Measurements from ENCODE around the gene TACR1.

TACR1 gene

GRCh38 chr2:75047992-75048625 is 151.2 kb downstream of the TACR1 start:
- Histone ChIP-seq H3K4me3 (ENCODE audit: low read depth, low read length) (no peak overlapping the region), H3K4me1 (ENCODE audit: control insufficient read depth, insufficient read depth, low read length) (peaks cover 8% of the 10 kb centered on the region; the same call in 1 of the 2 replicates), H3K9me3 (ENCODE audit: control insufficient read depth, insufficient read depth, low read depth, low read length) (no peaks in the 10 kb centered on the region), H3K36me3 (ENCODE audit: control insufficient read depth, insufficient read depth, low read length) (no peaks in the 10 kb centered on the region), H3K27ac (ENCODE audit: low read depth, low read length) (no peak overlapping the region), H3K9ac (ENCODE audit: low read length) (no peak overlapping the region), H3K27me3 (ENCODE audit: control insufficient read depth, insufficient read depth, low read length) (no peaks in the 10 kb centered on the region)

- Histone ChIP-seq H3K27me3 (ENCODE audit: control insufficient read depth, insufficient read depth, low read length) (no peaks in the 10 kb centered on the region), H3K27ac (ENCODE audit: low read depth, low read length) (no peak overlapping the region), H3K9ac (ENCODE audit: low read length) (no peak overlapping the region), H3K4me1 (ENCODE audit: control insufficient read depth, insufficient read depth, low read length) (peaks cover 6% of the 10 kb centered on the region; the same call in 1 of the 2 replicates), H3K4me3 (ENCODE audit: low read depth, low read length) (no peak overlapping the region), H3K36me3 (ENCODE audit: control insufficient read depth, insufficient read depth, low read length) (no peaks in the 10 kb centered on the region), H3K9me3 (ENCODE audit: control insufficient read depth, insufficient read depth, low read depth, low read length) (no peaks in the 10 kb centered on the region)
Measured at GRCh38 chr2:75047189-75047991, 151.9 kb downstream of the TACR1 start.

GRCh38 chr2:75045526-75046050 is 153.7 kb downstream of the TACR1 start:
- Histone ChIP-seq H3K27me3 (ENCODE audit: control insufficient read depth, insufficient read depth, low read length) (no peaks in the 10 kb centered on the region), H3K9ac (ENCODE audit: low read length) (no peak overlapping the region), H3K36me3 (ENCODE audit: control insufficient read depth, insufficient read depth, low read length) (no peaks in the 10 kb centered on the region), H3K9me3 (ENCODE audit: control insufficient read depth, insufficient read depth, low read depth, low read length) (no peaks in the 10 kb centered on the region), H3K4me3 (ENCODE audit: low read depth, low read length) (no peak overlapping the region), H3K4me1 (ENCODE audit: control insufficient read depth, insufficient read depth, low read length) (peaks cover 6% of the 10 kb centered on the region; the same call in 1 of the 2 replicates), H3K27ac (ENCODE audit: low read depth, low read length) (no peak overlapping the region)

- H3K27ac ChIP-seq (ENCODE audit: low read depth, low read length): no peak overlapping the region
- no peaks in the 10 kb centered on the region for H3K9me3 ChIP-seq (ENCODE audit: control insufficient read depth, insufficient read depth, low read depth, low read length)
- peaks cover 6% of the 10 kb centered on the region; the same call in 1 of the 2 replicates for H3K4me1 ChIP-seq (ENCODE audit: control insufficient read depth, insufficient read depth, low read length)
- H3K9ac ChIP-seq (ENCODE audit: low read length): no peak overlapping the region
- no peaks in the 10 kb centered on the region for H3K36me3 ChIP-seq (ENCODE audit: control insufficient read depth, insufficient read depth, low read length)
- H3K4me3 ChIP-seq (ENCODE audit: low read depth, low read length): no peak overlapping the region
- no peaks in the 10 kb centered on the region for H3K27me3 ChIP-seq (ENCODE audit: control insufficient read depth, insufficient read depth, low read length)
Measured at GRCh38 chr2:75044291-75044690, 155.0 kb downstream of the TACR1 start.

- Histone ChIP-seq H3K27me3 (ENCODE audit: control insufficient read depth, insufficient read depth, low read length) (no peaks in the 10 kb centered on the region), H3K4me1 (ENCODE audit: control insufficient read depth, insufficient read depth, low read length) (peaks cover 6% of the 10 kb centered on the region; the same call in 1 of the 2 replicates), H3K9me3 (ENCODE audit: control insufficient read depth, insufficient read depth, low read depth, low read length) (peaks cover 4% of the 10 kb centered on the region; the same call in 1 of the 2 replicates), H3K27ac (ENCODE audit: low read depth, low read length) (no peak overlapping the region), H3K36me3 (ENCODE audit: control insufficient read depth, insufficient read depth, low read length) (no peaks in the 10 kb centered on the region), H3K4me3 (ENCODE audit: low read depth, low read length) (no peak overlapping the region), H3K9ac (ENCODE audit: low read length) (no peak overlapping the region)
Measured at GRCh38 chr2:75042823-75043222, 156.5 kb downstream of the TACR1 start.

- Histone ChIP-seq H3K36me3 (ENCODE audit: control insufficient read depth, insufficient read depth, low read length) (no peaks in the 10 kb centered on the region), H3K9ac (ENCODE audit: low read length) (no peak overlapping the region), H3K27ac (ENCODE audit: low read depth, low read length) (no peak overlapping the region), H3K4me1 (ENCODE audit: control insufficient read depth, insufficient read depth, low read length) (no peaks in the 10 kb centered on the region), H3K27me3 (ENCODE audit: control insufficient read depth, insufficient read depth, low read length) (no peaks in the 10 kb centered on the region), H3K4me3 (ENCODE audit: low read depth, low read length) (no peak overlapping the region), H3K9me3 (ENCODE audit: control insufficient read depth, insufficient read depth, low read depth, low read length) (peaks cover 4% of the 10 kb centered on the region; the same call in 1 of the 2 replicates)
Measured at GRCh38 chr2:75041731-75042600, 157.4 kb downstream of the TACR1 start.

- Histone ChIP-seq H3K9ac (ENCODE audit: low read length) (no peak overlapping the region), H3K27ac (ENCODE audit: low read depth, low read length) (no peak overlapping the region), H3K9me3 (ENCODE audit: control insufficient read depth, insufficient read depth, low read depth, low read length) (peaks cover 4% of the 10 kb centered on the region; the same call in 1 of the 2 replicates), H3K4me1 (ENCODE audit: control insufficient read depth, insufficient read depth, low read length) (no peaks in the 10 kb centered on the region), H3K36me3 (ENCODE audit: control insufficient read depth, insufficient read depth, low read length) (no peaks in the 10 kb centered on the region), H3K27me3 (ENCODE audit: control insufficient read depth, insufficient read depth, low read length) (no peaks in the 10 kb centered on the region), H3K4me3 (ENCODE audit: low read depth, low read length) (no peak overlapping the region)
Measured at GRCh38 chr2:75041226-75041625, 158.1 kb downstream of the TACR1 start.

GRCh38 chr2:75035444-75036353 is 163.6 kb downstream of the TACR1 start:
- no peaks in the 10 kb centered on the region for H3K4me1 ChIP-seq (ENCODE audit: control insufficient read depth, insufficient read depth, low read length)
- no peak overlapping the region for H3K9ac ChIP-seq (ENCODE audit: low read length)
- no peak overlapping the region for H3K27ac ChIP-seq (ENCODE audit: low read depth, low read length)
- no peak overlapping the region for H3K4me3 ChIP-seq (ENCODE audit: low read depth, low read length)
- H3K36me3 ChIP-seq (ENCODE audit: control insufficient read depth, insufficient read depth, low read length): no peaks in the 10 kb centered on the region
- H3K9me3 ChIP-seq (ENCODE audit: control insufficient read depth, insufficient read depth, low read depth, low read length): peaks cover 4% of the 10 kb centered on the region; the same call in 1 of the 2 replicates
- H3K27me3 ChIP-seq (ENCODE audit: control insufficient read depth, insufficient read depth, low read length): no peaks in the 10 kb centered on the region

- no peaks in the 10 kb centered on the region for H3K4me1 ChIP-seq (ENCODE audit: control insufficient read depth, insufficient read depth, low read length)
- H3K4me3 ChIP-seq (ENCODE audit: low read depth, low read length): no peak overlapping the region
- no peak overlapping the region for H3K27ac ChIP-seq (ENCODE audit: low read depth, low read length)
- no peaks in the 10 kb centered on the region for H3K36me3 ChIP-seq (ENCODE audit: control insufficient read depth, insufficient read depth, low read length)
- H3K9ac ChIP-seq (ENCODE audit: low read length): no peak overlapping the region
- no peaks in the 10 kb centered on the region for H3K27me3 ChIP-seq (ENCODE audit: control insufficient read depth, insufficient read depth, low read length)
- no peaks in the 10 kb centered on the region; the same call in 1 of the 2 replicates for H3K9me3 ChIP-seq (ENCODE audit: control insufficient read depth, insufficient read depth, low read depth, low read length)
Measured at GRCh38 chr2:75033516-75033915, 165.8 kb downstream of the TACR1 start.
